ENCODE results near the gene TNS1. TPM values are rescaled to one million over a fixed set of nuclear protein-coding genes. Genes with fewer than 3 reads are reported as not detected.

TNS1 gene
- total RNA-seq, 1 donor = 48.9 TPM

- H3K27me3 ChIP-seq (ENCODE audit: insufficient read depth, low read length) = no peaks in the 10 kb centered on the region
- H2AFZ ChIP-seq (ENCODE audit: low read length) = no peak overlapping the region
- H3K4me3 ChIP-seq (ENCODE audit: insufficient read depth, low read length) = no peak overlapping the region
- peaks cover 2% of the 10 kb centered on the region for H3K79me2 ChIP-seq (ENCODE audit: insufficient read depth, low read length)
- H3K27ac ChIP-seq (ENCODE audit: low read depth, low read length) = no peak overlapping the region
- no peaks in the 10 kb centered on the region for H3K9me3 ChIP-seq (ENCODE audit: low read depth, low read length)
- TF ChIP-seq CTCF (IDR thresholded peaks at IDR 0.05; ENCODE audit: extremely low read depth, low read depth, low read length) = no peak
- H3K4me1 ChIP-seq (ENCODE audit: insufficient read depth, low read length) = peaks cover 12% of the 10 kb centered on the region
- peaks cover 36% of the 10 kb centered on the region for H3K36me3 ChIP-seq (ENCODE audit: insufficient read depth, low read length)
- no peak overlapping the region for H3K4me2 ChIP-seq (ENCODE audit: insufficient read depth, low read length)
- peaks cover 52% of the 10 kb centered on the region for H4K20me1 ChIP-seq (ENCODE audit: insufficient read depth, low read length)
- DNase-seq (ENCODE audit: insufficient read length, low spot score, missing footprints) = no peak
Observed at GRCh38 chr2:217839073-217839749, 163.6 kb downstream of the TNS1 start.

DNA sequence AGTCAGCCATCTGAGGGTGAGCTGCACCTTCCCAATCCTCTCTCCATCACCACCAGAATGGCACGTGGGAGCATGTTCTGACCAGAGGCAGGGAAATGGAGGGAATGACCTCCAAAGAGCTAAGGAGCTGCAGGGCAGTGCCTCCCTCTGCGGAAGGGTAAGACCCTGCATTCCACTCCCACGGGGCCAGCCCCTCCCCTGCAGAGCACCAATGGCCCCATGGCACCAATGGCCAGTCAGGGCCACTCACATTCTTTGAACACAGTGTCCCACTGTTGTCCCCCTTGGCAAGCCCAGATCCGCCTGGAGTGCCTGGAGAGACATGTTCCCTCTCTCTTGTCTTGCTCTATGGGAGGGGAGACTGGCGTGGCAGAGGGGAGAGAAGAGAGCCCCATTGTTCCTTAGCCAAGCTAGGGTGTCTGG is 164.4 kb downstream of the TNS1 start:
- Histone ChIP-seq H2AFZ (ENCODE audit: low read length) (no peak overlapping the region), H3K79me2 (ENCODE audit: insufficient read depth, low read length) (peaks cover 2% of the 10 kb centered on the region), H3K4me3 (ENCODE audit: insufficient read depth, low read length) (no peak overlapping the region), H3K27me3 (ENCODE audit: insufficient read depth, low read length) (no peaks in the 10 kb centered on the region), H3K4me2 (ENCODE audit: insufficient read depth, low read length) (no peak overlapping the region), H3K4me1 (ENCODE audit: insufficient read depth, low read length) (peaks cover 12% of the 10 kb centered on the region), H3K36me3 (ENCODE audit: insufficient read depth, low read length) (peaks cover 42% of the 10 kb centered on the region), H4K20me1 (ENCODE audit: insufficient read depth, low read length) (peaks cover 44% of the 10 kb centered on the region), H3K27ac (ENCODE audit: low read depth, low read length) (no peak overlapping the region), H3K9me3 (ENCODE audit: low read depth, low read length) (no peaks in the 10 kb centered on the region)
- TF ChIP-seq CTCF (IDR thresholded peaks at IDR 0.05; ENCODE audit: extremely low read depth, low read depth, low read length) = no peak
- peak; percentile 50 for DNase-seq (ENCODE audit: insufficient read length, low spot score, missing footprints)

DNA sequence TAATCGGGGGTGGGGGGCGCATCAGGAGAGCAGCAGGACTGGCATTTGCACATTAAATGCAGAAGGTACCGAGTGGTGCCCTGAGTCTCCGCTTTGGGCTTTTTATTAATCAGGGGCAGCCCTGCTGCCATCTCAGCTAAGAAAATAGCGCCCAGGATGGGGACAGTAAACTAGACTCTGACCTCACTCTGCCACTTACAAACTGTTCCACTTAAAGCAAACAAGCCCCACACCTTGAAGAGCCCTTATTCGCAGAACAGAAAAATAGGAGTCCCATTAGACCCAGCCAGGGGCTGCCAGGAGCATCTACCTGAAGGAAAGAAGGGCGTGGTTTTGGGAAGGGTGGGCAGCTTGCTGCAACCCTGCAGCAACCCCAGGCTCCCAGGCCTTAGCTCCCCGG is 165.3 kb downstream of the TNS1 start:
- H4K20me1 ChIP-seq (ENCODE audit: insufficient read depth, low read length) = peaks cover 42% of the 10 kb centered on the region
- no peak for DNase-seq (ENCODE audit: insufficient read length, low spot score, missing footprints)
- no peak overlapping the region for H3K4me3 ChIP-seq (ENCODE audit: insufficient read depth, low read length)
- no peaks in the 10 kb centered on the region for H3K27me3 ChIP-seq (ENCODE audit: insufficient read depth, low read length)
- H3K4me2 ChIP-seq (ENCODE audit: insufficient read depth, low read length) = no peak overlapping the region
- peaks cover 12% of the 10 kb centered on the region for H3K4me1 ChIP-seq (ENCODE audit: insufficient read depth, low read length)
- TF ChIP-seq CTCF (IDR thresholded peaks at IDR 0.05; ENCODE audit: extremely low read depth, low read depth, low read length) = no peak
- peak overlapping the region; percentile 36 for H3K27ac ChIP-seq (ENCODE audit: low read depth, low read length)
- H2AFZ ChIP-seq (ENCODE audit: low read length) = no peak overlapping the region
- peaks cover 48% of the 10 kb centered on the region for H3K36me3 ChIP-seq (ENCODE audit: insufficient read depth, low read length)
- H3K9me3 ChIP-seq (ENCODE audit: low read depth, low read length) = no peaks in the 10 kb centered on the region
- H3K79me2 ChIP-seq (ENCODE audit: insufficient read depth, low read length) = peaks cover 2% of the 10 kb centered on the region

GRCh38 chr2:217836901-217837491 is 165.8 kb downstream of the TNS1 start:
- Histone ChIP-seq H3K9me3 (ENCODE audit: low read depth, low read length) (no peaks in the 10 kb centered on the region), H3K27me3 (ENCODE audit: insufficient read depth, low read length) (no peaks in the 10 kb centered on the region), H2AFZ (ENCODE audit: low read length) (no peak overlapping the region), H3K27ac (ENCODE audit: low read depth, low read length) (peak overlapping the region; percentile 36), H3K4me2 (ENCODE audit: insufficient read depth, low read length) (no peak overlapping the region), H4K20me1 (ENCODE audit: insufficient read depth, low read length) (peaks cover 42% of the 10 kb centered on the region), H3K4me3 (ENCODE audit: insufficient read depth, low read length) (no peak overlapping the region), H3K79me2 (ENCODE audit: insufficient read depth, low read length) (peaks cover 2% of the 10 kb centered on the region), H3K36me3 (ENCODE audit: insufficient read depth, low read length) (peaks cover 54% of the 10 kb centered on the region), H3K4me1 (ENCODE audit: insufficient read depth, low read length) (peaks cover 12% of the 10 kb centered on the region)
- peak; percentile 19 for TF ChIP-seq CTCF (IDR thresholded peaks at IDR 0.05; ENCODE audit: extremely low read depth, low read depth, low read length)
- peak; percentile 85 for DNase-seq (ENCODE audit: insufficient read length, low spot score, missing footprints)
